Heart left ventricle (tissue), 16 donors: ENCODE data around the gene HIPK4. TPM values are rescaled to one million over a fixed set of nuclear protein-coding genes. Genes with fewer than 3 reads are reported as not detected.
"Not testable (repeated sequence)": the region's sequence is repeated elsewhere in the genome, so short reads cannot be mapped to it uniquely, and the experiment has no call there.

Experiments
- ATAC-seq, 4 donors: fragments of 200-7000 bp; cut with Tn5 transposase; one replicate each; pipeline ENCODE4 v1.9.1; 2020 to 2022; ENCODE audit warnings: moderate library complexity in 4 of 4, mild to moderate bottlenecking in 3 of 4, moderate number of reproducible peaks in 1 of 4
- DNase-seq, 5 donors: peaks; one replicate each; pipeline ENCODE4 v3.0.0-alpha.2; 2020
- H3K27ac ChIP-seq, 12 donors: fragments of 200-600 bp; sonication (generic) in 4 of 12; one replicate each; pipeline versions ENCODE4 v1.5.0 to v1.8.0; 2016 to 2022; ENCODE audit warnings: mild to moderate bottlenecking in 2 of 12
- H3K27me3 ChIP-seq, 9 donors: fragments of 200-600 bp; sonication (generic) in 2 of 9; one replicate each; pipeline versions ENCODE4 v1.5.1 to v1.8.0; 2016 to 2022; ENCODE audit warnings: mild to moderate bottlenecking in 3 of 9
- H3K36me3 ChIP-seq, 9 donors: fragments of 200-600 bp; sonication (generic) in 2 of 9; one replicate each; pipeline versions ENCODE4 v1.5.0 to v1.8.0; 2018 to 2022; ENCODE audit warnings: mild to moderate bottlenecking in 2 of 9
- H3K4me1 ChIP-seq, 12 donors: fragments of 200-600 bp; sonication (generic) in 4 of 12; one replicate each; pipeline versions ENCODE4 v1.5.0 to v1.8.0; 2016 to 2022; ENCODE audit warnings: mild to moderate bottlenecking in 3 of 12
- H3K4me3 ChIP-seq, 12 donors: fragments of 200-600 bp; sonication (generic) in 4 of 12; one replicate each; pipeline versions ENCODE4 v1.5.0 to v1.8.0; 2017 to 2022; ENCODE audit warnings: mild to moderate bottlenecking in 9 of 12, moderate library complexity in 4 of 12
- H3K9me3 ChIP-seq, 12 donors: fragments of 200-600 bp; sonication (generic) in 4 of 12; one replicate each; pipeline versions ENCODE4 v1.5.0 to v1.8.0; 2016 to 2022; ENCODE audit warnings: mild to moderate bottlenecking in 1 of 12
- CTCF ChIP-seq, 12 donors: fragments of 200-600 bp; sonication (generic) in 4 of 12; IDR thresholded peaks; one replicate each; pipeline versions ENCODE4 v1.5.0 to v1.8.0; 2018 to 2022; ENCODE audit warnings: antibody characterized with exemption in 12 of 12, mild to moderate bottlenecking in 5 of 12
- POLR2A ChIP-seq, 2 donors: fragments of 450-650 bp; IDR thresholded peaks; one replicate each; pipeline ENCODE4 v1.6.1; 2017; ENCODE audit warnings: antibody characterized with exemption in 2 of 2, mild to moderate bottlenecking in 2 of 2, moderate library complexity in 2 of 2
- WGBS, 4 donors: extraction: QIAGEN DNeasy Blood & Tissue Kit in 2 of 4; methylation state at CpG; one replicate each; pipeline versions ENCODE4 v1.1.5 to v1.1.7; 2013 to 2018; 5-methylcytosine and 5-hydroxymethylcytosine counted together
- intact Hi-C, 10 donors: fragments of 100-400 bp; cut with DNase I; formaldehyde crosslinking; loops; one replicate each; pipeline versions ENCODE4 v1.11.1 to v1.14.2; 2022
- polyA plus RNA-seq, 2 donors: library from polyadenylated mRNA; stranded (reverse); fragments of 200-250 nt; gene quantifications; one replicate each; pipeline ENCODE4 v1.2.3, GENCODE V29; 2013
- total RNA-seq, 9 donors: library from RNA; depleted of rRNA in 2 of 9; stranded (reverse); fragments of >200 nt in 2 of 9; fragmentation: NEBNext Ultra II Directional in 3 of 9; extraction: Animal tissue kit (Norgen Biotek cat#: 25700) in 3 of 9; gene quantifications; one replicate each; pipeline versions ENCODE4 v1.1.0 to v1.2.4, GENCODE V29; 2016 to 2023
- donor health status: ischemic (EF 13 %, LVEDD 7.1; RV severe dilation, severe dysfunction).
- donor health status: healthy with polysubstance abuse.
- donor health status: DM: no; HTN: yes; CAD: no.
- donor health status: DM: no; HTN: no; CAD: no.
- donor health status: ischemic (EF 25% LVEDD 6.9; RV normal size, moderate dysfunction).
- donor health status: ischemic (EF 25% LVEDD 5.7; RV mildly dilated, moderate dysfunction).
- donor health status: healthy.
- donor health status: DM: yes; HTN: yes; CAD: no.
- donor health status: ischemic (EF 35%, LVEDD 5.7; RV mildly dilated, moderate dysfunction).
- donor health status: nonischemic (EF 11% LVEDD 7.7; RV severe dilation, severe dysfunction).
- donor health status: DM: yes; HTN: yes; CAD: no.
- donor health status: PGD.
- donor health status: ischemic (EF 29% LVEDD 5.4; RV normal size, mild dysfunction).
- donor health status: nonischemic (EF 23%, LVEDD 6.1; RV moderate dilation, normal function).

HIPK4 gene
- total and polyA plus RNA-seq, 11 donors = 0.07 to 0.14 (median 0.12) TPM; not detected in 6

DNA sequence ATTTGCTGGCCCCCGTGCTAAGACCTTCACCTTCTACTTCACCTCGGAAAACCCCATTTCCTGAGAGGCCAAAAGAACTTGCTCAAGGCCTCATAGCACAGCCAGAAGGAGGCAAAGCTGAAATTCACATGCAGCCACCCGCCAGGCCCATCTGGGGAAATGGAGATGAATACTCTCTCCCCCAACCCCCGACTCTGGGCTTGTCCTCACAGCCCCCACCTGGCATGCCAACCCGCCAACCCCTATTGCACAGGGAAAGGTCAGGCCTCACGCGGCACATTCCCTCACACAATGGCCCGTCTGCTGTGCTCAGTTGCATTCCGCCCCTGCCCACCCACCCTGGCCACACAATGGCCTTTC, 20.0 kb upstream of the HIPK4 start:
- Histone ChIP-seq H3K4me1 (peaks cover 6 to 58% (median 20%) of the 10 kb centered on the region in 12 donors), H3K27me3 (no peaks in the 10 kb centered on the region), H3K9me3 (no peaks in the 10 kb centered on the region), H3K27ac (peak overlapping the region in 1 of 12 donors; percentile 94), H3K4me3 (no peak overlapping the region), H3K36me3 (no peaks in the 10 kb centered on the region)
- intact Hi-C loops = no loop called here
- DNase-seq (peak in 1 of 5 donors; percentile 23), ATAC-seq (no peak)
- WGBS, 4 donors = 76 to 82% (median 78%) methylated on average over 9 of the region's 9 CpGs
- no peak for TF ChIP-seq POLR2A (IDR thresholded peaks at IDR 0.05)
- no peak for TF ChIP-seq CTCF (IDR thresholded peaks at IDR 0.05)

DNA sequence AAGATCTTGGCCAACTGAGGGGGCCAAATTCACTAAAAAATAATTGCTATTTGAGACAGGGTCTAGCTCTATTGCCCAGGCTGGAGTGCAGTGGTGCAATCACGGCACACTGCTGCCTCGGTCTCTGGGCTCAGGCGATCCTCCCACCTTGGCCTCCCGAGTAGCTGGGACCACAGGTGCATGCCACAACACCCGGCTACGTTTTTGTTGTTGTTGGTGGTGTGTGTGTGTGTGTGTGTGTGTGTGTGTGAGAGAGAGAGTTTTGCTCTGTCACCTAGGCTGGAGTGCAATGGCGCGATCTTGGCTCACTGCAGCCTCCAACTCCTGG, 18.6 kb upstream of the HIPK4 start:
- Histone ChIP-seq H3K27ac (peak overlapping the region in 1 of 12 donors; percentile 11), H3K4me1 (peaks cover 6 to 58% (median 23%) of the 10 kb centered on the region in 12 donors)
- H3K27me3 ChIP-seq, ATAC-seq, H3K36me3 ChIP-seq, DNase-seq, H3K4me3 ChIP-seq, H3K9me3 ChIP-seq: not testable (repeated sequence)
- 87 to 93% (median 90%) methylated on average over 8 of the region's 8 CpGs for WGBS, 4 donors
- intact Hi-C loops = loop anchor here in 1 of 10 donors (5.0 kb wide), 1 partner anchor 56 kb away; no protein-coding TSS in a partner anchor

DNA sequence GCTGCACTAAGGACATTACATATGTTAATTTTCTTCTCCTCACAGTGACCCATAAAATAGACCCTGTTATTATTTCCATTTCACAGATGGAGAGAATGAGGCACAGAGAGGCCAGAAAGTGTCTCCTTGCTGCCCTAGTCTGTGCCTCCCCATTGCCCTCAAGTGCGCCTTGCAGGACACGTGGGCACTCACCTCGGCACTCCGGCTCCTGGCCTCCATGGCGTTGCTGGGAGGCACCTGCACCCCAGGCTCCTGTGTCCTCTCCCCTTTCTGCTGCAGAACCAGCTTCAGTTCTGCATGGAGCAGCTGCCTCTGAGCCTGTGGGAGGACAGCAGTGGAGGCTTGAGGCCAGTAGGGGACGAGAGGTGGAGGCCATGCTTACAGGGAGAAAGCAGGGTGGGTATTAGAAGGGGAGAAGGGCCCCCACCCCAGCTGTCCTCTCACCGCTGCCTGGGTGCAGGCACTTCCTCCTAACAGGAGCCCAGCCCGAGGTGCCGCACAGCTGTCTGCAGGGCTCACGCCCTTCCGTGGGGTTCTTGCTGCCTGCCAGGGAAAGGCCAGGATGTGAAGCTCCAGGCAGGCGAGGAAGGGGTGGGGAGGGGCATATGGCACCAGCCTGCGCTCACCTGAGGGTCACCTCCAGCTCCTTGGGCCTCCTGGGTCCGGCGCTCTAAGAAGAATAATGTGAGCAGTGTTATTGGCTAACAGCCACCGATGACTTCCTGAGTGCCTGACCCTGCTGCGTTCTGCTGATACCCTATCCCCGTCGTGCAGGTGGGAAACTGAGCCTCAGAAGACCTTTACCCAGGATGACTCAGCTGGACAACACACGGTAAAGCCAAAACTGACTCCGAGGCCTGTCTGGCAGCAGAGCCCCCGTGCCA, 18.0 kb upstream of the HIPK4 start:
- WGBS, 4 donors = 54 to 72% (median 58%) methylated on average over 13 to 22 of the region's 22 CpGs
- Histone ChIP-seq H3K9me3 (no peaks in the 10 kb centered on the region), H3K27ac (peak overlapping the region in 1 of 12 donors; percentile 11), H3K27me3 (no peaks in the 10 kb centered on the region), H3K4me1 (peaks cover 0 to 57% (median 22%) of the 10 kb centered on the region in 12 donors), H3K36me3 (no peaks in the 10 kb centered on the region), H3K4me3 (no peak overlapping the region)
- DNase-seq = peak in 1 of 5 donors; percentile 22
- intact Hi-C loops = loop anchor here in 1 of 10 donors (5.0 kb wide), 1 partner anchor 56 kb away; no protein-coding TSS in a partner anchor
- TF ChIP-seq CTCF (IDR thresholded peaks at IDR 0.05) (no peak), POLR2A (IDR thresholded peaks at IDR 0.05) (no peak)
- ATAC-seq = no peak

DNA sequence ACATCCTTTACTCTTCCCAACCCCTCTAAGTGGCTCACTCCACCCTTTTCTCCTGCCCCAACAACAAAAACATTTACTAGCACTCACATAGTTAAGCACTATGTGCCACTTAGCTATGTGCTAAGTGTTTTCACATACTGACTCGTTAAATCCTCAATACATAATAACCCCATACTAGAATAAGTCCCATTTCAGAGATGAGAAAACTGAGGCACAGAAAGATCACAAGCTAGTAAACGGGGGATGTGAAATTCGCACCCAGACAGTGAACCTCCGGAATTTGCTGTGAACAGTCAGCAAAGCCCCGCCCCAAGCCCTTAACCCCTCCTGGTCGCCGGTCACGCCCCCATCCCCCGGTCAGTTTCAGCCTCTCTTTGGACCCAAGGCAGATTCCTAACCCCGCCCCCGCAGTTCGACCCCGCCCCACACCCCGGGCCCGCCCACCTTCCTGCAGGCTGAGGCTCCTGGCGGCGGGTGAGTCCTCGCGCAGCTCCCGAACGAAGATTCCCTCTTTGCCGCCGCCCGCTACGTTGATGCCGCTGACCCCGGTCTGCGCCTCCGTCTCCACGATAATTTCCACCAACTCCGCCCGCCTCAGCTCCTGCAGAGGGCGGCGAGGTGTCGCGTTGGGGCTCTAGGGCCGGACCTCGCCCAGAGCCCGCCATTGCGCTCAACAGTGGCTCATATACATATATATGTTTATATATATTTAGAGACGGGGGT, 13.4 kb upstream of the HIPK4 start:
- H3K4me3 ChIP-seq = peak overlapping the region; percentile 32 to 81 (median 64)
- H3K36me3 ChIP-seq = no peaks in the 10 kb centered on the region
- peaks cover 0 to 26% (median 9%) of the 10 kb centered on the region in 12 donors for H3K4me1 ChIP-seq
- peak overlapping the region; percentile 80 to 93 (median 88) for H3K27ac ChIP-seq
- 0 to 1% (median 1%) methylated on average over 17 to 41 of the region's 41 CpGs for whole genome bisulfite sequencing, 4 donors
- intact Hi-C loops = loop anchor here in 3 of 10 donors (5.0 kb wide), 3 partner anchors 46 to 56 kb away; partner anchors contain the start of genes C19orf47 (in 1 of the 3) and PLD3 (in 1 of the 3)
- DNase-seq (peak; percentile 92 to 95 (median 93)), ATAC-seq (peak; percentile 81 to 95 (median 90))
- no peaks in the 10 kb centered on the region for H3K9me3 ChIP-seq
- TF ChIP-seq POLR2A (IDR thresholded peaks at IDR 0.05) (no peak), CTCF (IDR thresholded peaks at IDR 0.05) (peak in 3 of 12 donors; percentile 10 to 28 (median 12))
- H3K27me3 ChIP-seq = no peaks in the 10 kb centered on the region
